Stimulated activated CD8-positive, alpha-beta memory T cell treated with anti-CD3 and anti-CD28 coated beads, Interleukin-4, amount 100 ng/mL, for 24 hours (primary cell): ENCODE results near the gene HRAS.

Experiments
- DNase-seq: peaks from one replicate; pipeline ENCODE4 v3.0.0-alpha.2; 2020; ENCODE audit warnings: low read depth

HRAS gene

DNA sequence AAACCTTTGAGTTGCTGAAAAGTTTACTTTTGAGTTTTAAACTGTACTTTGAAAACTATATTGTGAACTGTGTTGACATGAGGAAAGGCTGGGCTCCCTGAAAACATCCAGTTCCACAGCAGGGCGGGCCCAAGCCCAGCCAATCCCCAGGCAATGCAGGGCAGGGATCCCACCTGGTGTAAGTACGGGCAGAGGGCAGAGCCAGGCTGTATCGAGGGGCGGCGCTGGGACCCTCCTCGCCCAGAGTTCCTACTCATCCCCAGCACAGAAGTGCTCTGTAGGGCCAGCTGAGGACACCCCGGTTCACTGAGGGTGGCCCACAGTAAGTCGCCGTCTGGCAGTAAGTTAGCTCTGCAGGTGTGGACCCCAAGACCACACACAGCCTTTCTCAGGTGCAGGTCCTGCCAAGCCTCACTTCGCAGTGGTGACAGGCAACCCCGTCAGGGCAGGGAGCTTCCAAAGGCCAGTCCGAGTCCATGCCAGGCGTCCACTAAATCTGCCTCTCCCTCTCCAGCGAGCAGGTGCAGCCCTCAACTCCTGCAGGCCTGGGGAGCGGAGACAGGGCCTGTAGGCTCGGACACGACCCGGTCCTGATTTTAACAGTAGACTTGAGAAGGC, 31.7 kb upstream of the HRAS start:
- no peak for DNase-seq

- no peak for DNase-seq
These were observed 30.6 kb upstream of the HRAS start for GRCh38 chr11:565921-566509.

DNA sequence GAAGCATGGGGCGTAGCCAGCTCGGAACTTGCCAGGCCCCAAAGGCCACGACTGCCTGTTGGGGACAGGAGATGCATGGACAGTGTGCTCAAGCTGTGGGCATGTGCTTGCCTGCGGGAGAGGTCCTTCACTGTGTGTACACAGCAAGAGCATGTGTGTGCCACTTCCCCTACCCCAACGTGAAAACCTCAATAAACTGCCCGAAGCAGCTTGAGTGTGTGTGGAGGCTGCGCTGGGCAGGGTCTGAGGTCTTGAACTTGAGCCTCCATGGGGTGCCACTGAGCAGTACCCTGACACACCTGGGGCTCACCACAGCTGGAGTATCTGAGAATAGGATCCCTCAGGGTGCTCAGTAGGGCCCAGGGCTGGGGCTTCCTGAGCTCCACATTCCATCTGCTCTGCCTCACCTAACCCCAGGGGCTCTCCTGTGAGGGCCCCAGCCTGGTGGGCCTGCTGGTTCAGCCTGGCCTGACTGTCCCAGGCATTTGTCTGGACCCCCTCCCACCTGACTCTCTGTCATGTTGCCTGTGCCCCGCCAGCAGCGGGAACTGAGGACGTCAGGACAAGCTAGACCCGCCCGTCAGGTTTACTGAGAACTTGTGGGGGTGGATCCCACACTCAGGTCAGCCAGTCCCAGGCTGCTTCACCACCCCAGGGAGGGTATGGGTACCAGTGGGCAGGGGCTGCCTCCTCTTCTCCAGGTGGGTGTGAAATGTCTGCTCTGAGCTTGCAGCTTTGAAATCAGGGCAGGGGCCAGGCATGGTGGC, 28.6 kb upstream of the HRAS start:
- no peak for DNase-seq

DNA sequence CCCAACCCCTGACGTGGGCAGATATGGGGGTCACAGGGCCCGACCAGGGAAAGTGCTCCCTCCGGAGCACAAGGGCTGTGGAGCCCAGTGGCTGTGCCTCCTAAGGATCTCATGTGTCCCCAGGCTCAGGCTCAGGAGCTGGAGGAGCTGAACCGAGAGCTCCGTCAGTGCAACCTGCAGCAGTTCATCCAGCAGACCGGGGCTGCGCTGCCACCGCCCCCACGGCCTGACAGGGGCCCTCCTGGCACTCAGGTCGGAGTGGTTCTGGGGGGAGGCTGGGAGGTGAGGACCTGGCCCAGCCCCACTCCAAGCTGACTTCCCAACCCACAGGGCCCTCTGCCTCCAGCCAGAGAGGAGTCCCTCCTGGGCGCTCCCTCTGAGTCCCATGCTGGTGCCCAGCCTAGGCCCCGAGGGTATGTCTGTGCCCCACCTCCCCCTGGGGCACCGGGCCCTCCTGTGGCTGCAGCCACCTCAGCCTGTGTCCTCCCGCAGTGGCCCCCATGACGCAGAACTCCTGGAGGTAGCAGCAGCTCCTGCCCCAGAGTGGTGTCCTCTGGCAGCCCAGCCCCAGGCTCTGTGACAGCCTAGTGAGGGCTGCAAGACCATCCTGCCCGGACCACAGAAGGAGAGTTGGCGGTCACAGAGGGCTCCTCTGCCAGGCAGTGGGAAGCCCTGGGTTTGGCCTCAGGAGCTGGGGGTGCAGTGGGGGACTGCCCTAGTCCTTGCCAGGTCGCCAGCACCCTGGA, 27.9 kb upstream of the HRAS start:
- no peak for DNase-seq

DNA sequence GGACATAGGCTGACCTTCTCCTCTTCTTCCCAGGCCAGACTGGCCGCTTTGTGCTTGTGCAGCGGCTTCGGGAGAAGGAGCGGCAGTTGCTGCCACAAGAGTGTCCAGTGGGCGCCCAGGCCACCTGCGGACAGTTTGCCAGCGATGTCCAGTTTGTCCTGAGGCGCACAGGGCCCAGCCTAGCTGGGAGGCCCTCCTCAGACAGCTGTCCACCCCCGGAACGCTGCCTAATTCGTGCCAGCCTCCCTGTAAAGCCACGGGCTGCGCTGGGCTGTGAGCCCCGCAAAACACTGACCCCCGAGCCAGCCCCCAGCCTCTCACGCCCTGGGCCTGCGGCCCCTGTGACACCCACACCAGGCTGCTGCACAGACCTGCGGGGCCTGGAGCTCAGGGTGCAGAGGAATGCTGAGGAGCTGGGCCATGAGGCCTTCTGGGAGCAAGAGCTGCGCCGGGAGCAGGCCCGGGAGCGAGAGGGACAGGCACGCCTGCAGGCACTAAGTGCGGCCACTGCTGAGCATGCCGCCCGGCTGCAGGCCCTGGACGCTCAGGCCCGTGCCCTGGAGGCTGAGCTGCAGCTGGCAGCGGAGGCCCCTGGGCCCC, 26.8 kb upstream of the HRAS start:
- no peak for DNase-seq

- no peak for DNase-seq
These were observed 26.0 kb upstream of the HRAS start for GRCh38 chr11:561148-562003.

- peak; percentile 92 for DNase-seq
These were observed 25.1 kb upstream of the HRAS start, which contains the start of the genes LMNTD2 and RASSF7 for GRCh38 chr11:560305-561147. TSS of gene LMNTD2 (minus strand) at chr11:560738. CDS start at chr11:560716, 22 bp downstream. TSS of gene RASSF7 (plus strand) at chr11:560970. CDS start at chr11:561769, 799 bp downstream.

GRCh38 chr11:559712-560304, 24.4 kb upstream of the HRAS start:
- no peak for DNase-seq

GRCh38 chr11:559020-559620, 23.7 kb upstream of the HRAS start:
- DNase-seq, result no peak

DNA sequence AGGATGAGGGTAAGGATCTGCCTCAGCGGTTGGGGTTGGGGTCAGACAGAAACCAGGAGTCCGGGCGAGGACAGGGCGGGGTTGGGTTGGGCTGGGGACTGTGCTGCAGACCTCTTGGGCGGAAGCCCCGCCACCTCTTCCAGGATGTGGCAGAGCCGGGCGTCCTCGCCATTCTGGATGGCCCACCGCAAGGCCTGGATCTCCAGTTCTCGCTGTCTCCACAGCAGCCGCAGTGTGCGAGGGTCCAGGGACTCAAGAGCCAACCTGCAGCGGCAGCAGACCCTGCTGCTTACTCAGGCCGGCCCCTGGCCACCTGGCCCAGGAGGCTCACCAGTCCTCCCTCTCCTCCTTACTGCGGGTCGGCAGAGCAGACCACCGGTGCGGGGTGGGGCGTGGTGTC, 23.1 kb upstream of the HRAS start:
- no peak for DNase-seq

GRCh38 chr11:557328-558132, 22.2 kb upstream of the HRAS start:
- no peak for DNase-seq

GRCh38 chr11:556662-557256, 21.4 kb upstream of the HRAS start:
- no peak for DNase-seq

- no peak for DNase-seq
These were observed 20.6 kb upstream of the HRAS start for GRCh38 chr11:555780-556661.

- no peak for DNase-seq
These were observed 19.9 kb upstream of the HRAS start for GRCh38 chr11:555227-555779.

- peak; percentile 62 for DNase-seq
These were observed 19.3 kb upstream of the HRAS start for GRCh38 chr11:554428-555226.

DNA sequence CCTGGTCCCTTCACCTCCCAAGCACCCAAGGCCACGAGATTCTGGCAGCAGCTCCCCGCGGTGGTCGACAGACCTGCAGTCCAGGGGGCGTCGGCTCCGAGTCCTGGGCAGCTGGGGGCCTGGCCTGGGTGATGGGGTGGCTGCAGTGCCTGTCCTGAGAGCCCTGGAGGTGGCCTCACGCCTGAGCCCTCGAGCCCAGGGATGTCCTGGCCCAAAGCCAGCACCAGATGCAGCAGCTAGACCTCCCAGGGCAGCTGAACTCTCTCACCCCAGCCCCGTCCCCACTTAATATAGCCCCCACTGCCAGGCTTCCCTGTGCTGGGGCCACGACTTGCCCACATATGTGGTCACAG, 18.6 kb upstream of the HRAS start:
- DNase-seq, result no peak
